ENCODE measurements around the gene RBM15. TPM values are rescaled to one million over a fixed set of nuclear protein-coding genes. Genes with fewer than 3 reads are reported as not detected.

RBM15 gene
- total and polyA plus RNA-seq, 12 donors, result 2.3 to 35.1 (median 20.9) TPM

GRCh38 chr1:110341146-110341871, 2.1 kb downstream of the RBM15 start:
- peaks cover 42 to 73% of the 10 kb centered on the region in 2 donors for H3K4me1 ChIP-seq (replicated peaks in 1 of 2)
- intact Hi-C loops (cut with DNase I), result loop anchor here (10.0 kb wide), 1 partner anchor 63 kb away; the partner anchor contains the start of gene LAMTOR5 (in 2 of the 2)
- peak in 4 of 7 donors; percentile 14 to 58 (median 24) for DNase-seq
- H3K27me3 ChIP-seq, result no peaks in the 10 kb centered on the region
- H3K4me3 ChIP-seq, result no peak overlapping the region
- peak overlapping the region in 1 of 5 donors; percentile 99 for H3K27ac ChIP-seq
- WGBS, 4 donors, result 81 to 86% (median 84%) methylated on average over 21 to 27 of the region's 27 CpGs
- no peak for TF ChIP-seq POLR2A (IDR thresholded peaks at IDR 0.05)
- TF ChIP-seq, protein P1, sequence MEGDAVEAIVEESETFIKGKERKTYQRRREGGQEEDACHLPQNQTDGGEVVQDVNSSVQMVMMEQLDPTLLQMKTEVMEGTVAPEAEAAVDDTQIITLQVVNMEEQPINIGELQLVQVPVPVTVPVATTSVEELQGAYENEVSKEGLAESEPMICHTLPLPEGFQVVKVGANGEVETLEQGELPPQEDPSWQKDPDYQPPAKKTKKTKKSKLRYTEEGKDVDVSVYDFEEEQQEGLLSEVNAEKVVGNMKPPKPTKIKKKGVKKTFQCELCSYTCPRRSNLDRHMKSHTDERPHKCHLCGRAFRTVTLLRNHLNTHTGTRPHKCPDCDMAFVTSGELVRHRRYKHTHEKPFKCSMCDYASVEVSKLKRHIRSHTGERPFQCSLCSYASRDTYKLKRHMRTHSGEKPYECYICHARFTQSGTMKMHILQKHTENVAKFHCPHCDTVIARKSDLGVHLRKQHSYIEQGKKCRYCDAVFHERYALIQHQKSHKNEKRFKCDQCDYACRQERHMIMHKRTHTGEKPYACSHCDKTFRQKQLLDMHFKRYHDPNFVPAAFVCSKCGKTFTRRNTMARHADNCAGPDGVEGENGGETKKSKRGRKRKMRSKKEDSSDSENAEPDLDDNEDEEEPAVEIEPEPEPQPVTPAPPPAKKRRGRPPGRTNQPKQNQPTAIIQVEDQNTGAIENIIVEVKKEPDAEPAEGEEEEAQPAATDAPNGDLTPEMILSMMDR (IDR thresholded peaks at IDR 0.05), result no peak
- H3K36me3 ChIP-seq (replicated peaks in 1 of 2), result peaks cover 0 to 16% of the 10 kb centered on the region in 2 donors
- H3K9me3 ChIP-seq (replicated peaks in 1 of 3), result no peaks in the 10 kb centered on the region

- intact Hi-C loops (cut with DNase I), result loop anchor here (10.0 kb wide), 1 partner anchor 63 kb away; the partner anchor contains the start of gene LAMTOR5 (in 2 of the 2)
- no peak for DNase-seq
- Histone ChIP-seq H3K27ac (no peak overlapping the region), H3K9me3 (replicated peaks in 1 of 3) (no peaks in the 10 kb centered on the region), H3K4me3 (no peak overlapping the region), H3K36me3 (replicated peaks in 1 of 2) (peaks cover 0 to 20% of the 10 kb centered on the region in 2 donors), H3K4me1 (replicated peaks in 1 of 2) (peaks cover 42 to 73% of the 10 kb centered on the region in 2 donors), H3K27me3 (no peaks in the 10 kb centered on the region)
- no peak for TF ChIP-seq POLR2A (IDR thresholded peaks at IDR 0.05)
- TF ChIP-seq, protein P1 (IDR thresholded peaks at IDR 0.05), result no peak
- WGBS, 4 donors, result 64 to 76% (median 74%) methylated on average over 7 to 9 of the region's 9 CpGs
Measured at GRCh38 chr1:110341872-110342331, 2.7 kb downstream of the RBM15 start.

- 65 to 77% (median 70%) methylated on average over 2 of the region's 2 CpGs for WGBS, 4 donors
- Histone ChIP-seq H3K9me3 (replicated peaks in 1 of 3) (no peaks in the 10 kb centered on the region), H3K27me3 (no peaks in the 10 kb centered on the region), H3K36me3 (replicated peaks in 1 of 2) (peaks cover 0 to 20% of the 10 kb centered on the region in 2 donors), H3K4me3 (peak overlapping the region in 1 of 4 donors; percentile 19), H3K27ac (peak overlapping the region in 1 of 5 donors; percentile 6), H3K4me1 (replicated peaks in 1 of 2) (peaks cover 44 to 78% of the 10 kb centered on the region in 2 donors)
- intact Hi-C loops (cut with DNase I), result loop anchor here (10.0 kb wide), 1 partner anchor 62 kb away; the partner anchor contains the start of gene LAMTOR5 (in 2 of the 2)
- TF ChIP-seq, protein P1 (IDR thresholded peaks at IDR 0.05), result no peak
- no peak for TF ChIP-seq POLR2A (IDR thresholded peaks at IDR 0.05)
- DNase-seq, result no peak
Measured at GRCh38 chr1:110343249-110343648, 4.1 kb downstream of the RBM15 start.

DNA sequence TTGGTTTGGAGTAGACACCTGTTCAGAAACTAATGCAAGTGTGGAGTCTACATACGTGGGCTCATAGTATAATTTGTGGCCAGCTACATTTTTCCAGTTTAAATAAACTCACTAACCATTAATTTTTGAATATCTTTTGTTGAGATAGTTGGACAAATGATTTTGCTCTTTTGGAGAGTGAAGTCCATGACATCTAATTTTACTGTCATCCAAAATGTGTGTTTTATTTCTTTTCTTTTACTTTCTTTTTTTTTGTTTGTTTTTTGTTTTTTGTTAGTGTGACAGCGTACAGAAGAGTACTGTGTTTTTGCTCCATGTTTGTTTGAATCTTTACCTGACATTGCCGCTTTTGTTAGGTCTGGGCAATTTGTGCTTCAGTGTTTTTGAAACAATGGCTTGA, 5.0 kb downstream of the RBM15 start:
- Histone ChIP-seq H3K36me3 (replicated peaks in 1 of 2) (peaks cover 0 to 20% of the 10 kb centered on the region in 2 donors), H3K4me1 (replicated peaks in 1 of 2) (peaks cover 53 to 87% of the 10 kb centered on the region in 2 donors), H3K9me3 (replicated peaks in 1 of 3) (no peaks in the 10 kb centered on the region), H3K27ac (peak overlapping the region in 1 of 5 donors; percentile 6), H3K4me3 (no peak overlapping the region), H3K27me3 (no peaks in the 10 kb centered on the region)
- intact Hi-C loops (cut with DNase I), result loop anchor here (10.0 kb wide), 1 partner anchor 61 kb away; the partner anchor contains the start of gene LAMTOR5 (in 2 of the 2)
- 75 to 83% (median 83%) methylated on average over 3 of the region's 3 CpGs for WGBS, 4 donors
- no peak for TF ChIP-seq POLR2A (IDR thresholded peaks at IDR 0.05)
- TF ChIP-seq, protein P1 (IDR thresholded peaks at IDR 0.05), result no peak
- DNase-seq, result no peak

Data from adrenal gland (tissue), 12 donors.